ENCODE results near the gene ADAT1. TPM values are rescaled to one million over a fixed set of nuclear protein-coding genes. Genes with fewer than 3 reads are reported as not detected.

The ADAT1 gene
- total and polyA plus RNA-seq, 2 of the 8 experiments (the other 6 are each of a cell fraction or from before 2014, with no cell fraction given): 30.7 to 44.7 TPM

- no peak for TF ChIP-seq GTF2F1 (IDR thresholded peaks at IDR 0.05; ENCODE audit: borderline replicate concordance, low read depth, low read length)
These were observed 47.1 kb downstream of the ADAT1 start (continued) for GRCh38 chr16:75575958-75576357.

Data from H1 (cell line).